Testis (tissue), 5 donors: ENCODE measurements around the gene SIAH1. TPM values are rescaled to one million over a fixed set of nuclear protein-coding genes. Genes with fewer than 3 reads are reported as not detected.

Experiments used
- DNase-seq: peaks from one replicate; pipeline ENCODE4 v3.0.0-alpha.2; 2019
- H3K27ac ChIP-seq, 2 donors: fragments of 200-600 bp; sonication (generic); one replicate each; pipeline ENCODE4 v1.5.1; 2019
- H3K27me3 ChIP-seq: fragments of 200-600 bp; sonication (generic); one replicate; pipeline ENCODE4 v1.5.1; 2019
- H3K36me3 ChIP-seq: fragments of 200-600 bp; sonication (generic); one replicate; pipeline ENCODE4 v1.5.1; 2017; ENCODE audit warnings: low read depth; ENCODE audit errors: missing control alignments
- H3K4me1 ChIP-seq: fragments of 200-600 bp; sonication (generic); one replicate; pipeline ENCODE4 v1.5.1; 2019
- H3K4me3 ChIP-seq, 2 donors: fragments of 200-600 bp; sonication (generic); one replicate each; pipeline ENCODE4 v1.5.1; 2017 to 2019
- H3K9me3 ChIP-seq: fragments of 200-600 bp; sonication (generic); one replicate; pipeline ENCODE4 v1.5.1; 2017
- POLR2A ChIP-seq: fragments of 450-650 bp; IDR thresholded peaks from one replicate; pipeline ENCODE4 v1.6.1; 2017; ENCODE audit warnings: antibody characterized with exemption, mild to moderate bottlenecking, moderate library complexity
- WGBS, 2 donors: methylation state at CpG; one replicate each; pipeline ENCODE4 v1.1.5; 2018; 5-methylcytosine and 5-hydroxymethylcytosine counted together
- intact Hi-C: fragments of 100-400 bp; cut with DNase I; formaldehyde crosslinking; loops from one replicate; pipeline ENCODE4 v1.15.1; 2023; ENCODE audit warnings: low total_unique reads
- long read RNA-seq, 2 donors: transcript quantifications; one replicate each; lab custom pipeline, GENCODE V29; 2026
- polyA plus RNA-seq: library from polyadenylated mRNA; stranded (reverse); fragments of 350-450 nt; fragmentation: Illumina TruSeq; extraction: RNeasy Lipid Tissue Mini Kit (QIAGEN cat#74804); gene quantifications from one replicate; pipeline ENCODE4 v1.2.3, GENCODE V29; 2014; ENCODE audit warnings: low read depth, low replicate concordance; ENCODE audit not compliant: insufficient read depth
- total RNA-seq, 2 donors: library from RNA; depleted of rRNA; stranded (reverse); fragments of >200 nt; gene quantifications; one replicate each; pipeline ENCODE4 v1.2.3, GENCODE V29; 2016
- TF ChIP-seq, protein P1 (sequence below), 3 experiments: fragments of 450-650 bp in 2 of 3; fragments of 200-600 bp in 1 of 3; sonication (generic) in 1 of 3; IDR thresholded peaks; one replicate each; pipeline ENCODE4 v1.5.1; 2016 to 2019; ENCODE audit warnings: antibody characterized with exemption in 3 of 3, mild to moderate bottlenecking in 2 of 3, moderate library complexity in 1 of 3

The SIAH1 gene
- total RNA-seq (10 to 100 TPM; 48.2 to 60.3 TPM), polyA plus RNA-seq (53.7 TPM)
- long read RNA-seq, donor 1, transcript SIAH1-203 (2 exons, 2,147 nt): minor isoform, 39 of 99 reads
- long read RNA-seq, donor 1, transcript SIAH1-202 (1 exons, 3,352 nt): major isoform, 59 of 99 reads
- long read RNA-seq, donor 1, partial matches to known transcripts: 0 of 99 reads
- long read RNA-seq, donor 1, other reads (novel, unspliced or antisense): 0 of 99 reads
- long read RNA-seq, donor 2, transcript SIAH1-203 (2 exons, 2,147 nt): major isoform, 26 of 49 reads
- long read RNA-seq, donor 2, transcript SIAH1-202 (1 exons, 3,352 nt): minor isoform, 22 of 49 reads
- long read RNA-seq, donor 2, partial matches to known transcripts: 0 of 49 reads
- long read RNA-seq, donor 2, other reads (novel, unspliced or antisense): 0 of 49 reads

DNA sequence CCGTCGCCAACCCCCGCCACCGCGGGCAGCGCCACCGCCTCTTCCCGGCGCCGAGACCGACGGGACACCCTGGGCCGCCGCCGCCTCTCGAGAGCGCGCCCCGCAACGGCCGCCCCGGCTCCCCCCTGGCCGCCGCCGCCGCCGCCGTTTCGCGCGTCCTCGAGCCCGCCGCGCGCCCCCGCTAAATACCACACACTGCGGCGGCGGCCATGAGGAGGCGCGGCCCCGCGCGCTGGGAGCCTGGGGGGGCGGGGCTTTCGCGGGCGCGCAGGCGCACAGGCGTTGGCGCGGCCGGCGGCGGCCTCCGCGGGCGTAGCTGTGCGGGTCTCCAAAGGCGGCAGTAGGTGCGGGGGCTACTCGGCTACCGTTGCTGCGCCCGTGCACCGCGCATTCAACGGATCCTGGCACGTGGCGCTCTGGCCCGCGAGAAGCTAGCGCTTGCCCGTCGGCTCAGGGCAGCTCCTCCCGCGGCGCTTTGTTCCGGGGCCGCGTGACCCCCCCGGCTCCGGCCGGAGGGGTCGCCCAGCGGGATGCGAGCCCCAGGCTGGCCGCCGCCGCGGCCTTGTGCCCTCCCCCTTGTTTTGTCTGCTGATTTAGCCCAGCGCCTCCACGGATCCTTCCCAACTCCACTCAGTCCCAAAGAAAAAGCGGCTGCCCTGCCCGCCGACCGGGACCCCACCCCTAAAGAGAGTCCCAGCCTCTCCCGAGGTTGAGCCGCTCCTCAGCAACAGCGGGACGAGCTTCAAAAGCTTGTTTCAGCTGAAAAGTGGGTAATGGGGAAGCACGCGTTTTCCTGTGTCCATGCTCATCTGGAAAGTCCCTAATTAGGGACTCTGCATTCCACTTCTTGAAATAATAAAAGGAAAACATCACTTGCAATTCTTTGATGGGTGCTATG lies at the start of gene SIAH1:
Gene SIAH1 (minus strand): TSS at position 161 of the 898 bp plus-strand sequence. CDS start 22,985 bp downstream, outside the sequence.
- peak; percentile 88 for DNase-seq
- no peak for TF ChIP-seq POLR2A
- TF ChIP-seq, protein P1, sequence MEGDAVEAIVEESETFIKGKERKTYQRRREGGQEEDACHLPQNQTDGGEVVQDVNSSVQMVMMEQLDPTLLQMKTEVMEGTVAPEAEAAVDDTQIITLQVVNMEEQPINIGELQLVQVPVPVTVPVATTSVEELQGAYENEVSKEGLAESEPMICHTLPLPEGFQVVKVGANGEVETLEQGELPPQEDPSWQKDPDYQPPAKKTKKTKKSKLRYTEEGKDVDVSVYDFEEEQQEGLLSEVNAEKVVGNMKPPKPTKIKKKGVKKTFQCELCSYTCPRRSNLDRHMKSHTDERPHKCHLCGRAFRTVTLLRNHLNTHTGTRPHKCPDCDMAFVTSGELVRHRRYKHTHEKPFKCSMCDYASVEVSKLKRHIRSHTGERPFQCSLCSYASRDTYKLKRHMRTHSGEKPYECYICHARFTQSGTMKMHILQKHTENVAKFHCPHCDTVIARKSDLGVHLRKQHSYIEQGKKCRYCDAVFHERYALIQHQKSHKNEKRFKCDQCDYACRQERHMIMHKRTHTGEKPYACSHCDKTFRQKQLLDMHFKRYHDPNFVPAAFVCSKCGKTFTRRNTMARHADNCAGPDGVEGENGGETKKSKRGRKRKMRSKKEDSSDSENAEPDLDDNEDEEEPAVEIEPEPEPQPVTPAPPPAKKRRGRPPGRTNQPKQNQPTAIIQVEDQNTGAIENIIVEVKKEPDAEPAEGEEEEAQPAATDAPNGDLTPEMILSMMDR (IDR thresholded peaks at IDR 0.05): no peak

GRCh38 chr16:48434653-48435317 lies 49.6 kb upstream of the SIAH1 start:
- intact Hi-C loops: no loop called here
- H3K27ac ChIP-seq: no peak overlapping the region
- no peaks in the 10 kb centered on the region for H3K9me3 ChIP-seq
- TF ChIP-seq, protein P1 (IDR thresholded peaks at IDR 0.05): no peak
- no peak for TF ChIP-seq POLR2A
- no peak for DNase-seq
- WGBS, 2 donors: 50 to 52% methylated on average over 4 of the region's 4 CpGs
- no peaks in the 10 kb centered on the region for H3K27me3 ChIP-seq
- H3K4me3 ChIP-seq: no peak overlapping the region
- no peaks in the 10 kb centered on the region for H3K36me3 ChIP-seq
- H3K4me1 ChIP-seq: peaks cover 4% of the 10 kb centered on the region

More for the DNA sequence above, at the start of gene SIAH1:
- Histone ChIP-seq H3K4me1 (peaks cover 47% of the 10 kb centered on the region), H3K9me3 (no peaks in the 10 kb centered on the region), H3K27ac (peak within 1 kb of the TSS; percentile 94 to 100), H3K27me3 (no peaks in the 10 kb centered on the region), H3K4me3 (peak within 1 kb of the TSS; percentile 90 to 99), H3K36me3 (no peaks in the 10 kb centered on the region)
- intact Hi-C loops: no loop called here
- WGBS, 2 donors: 0% methylated on average over 11 to 40 of the region's 105 CpGs

- Histone ChIP-seq H3K36me3 (no peaks in the 10 kb centered on the region), H3K4me3 (no peak overlapping the region), H3K9me3 (no peaks in the 10 kb centered on the region), H3K27me3 (no peaks in the 10 kb centered on the region), H3K27ac (no peak overlapping the region), H3K4me1 (peaks cover 4% of the 10 kb centered on the region)
- 84% methylated on average over 5 of the region's 5 CpGs for WGBS, 2 donors
- intact Hi-C loops: no loop called here
- DNase-seq: no peak
- TF ChIP-seq POLR2A: no peak
- TF ChIP-seq, protein P1 (IDR thresholded peaks at IDR 0.05): no peak
Measured at GRCh38 chr16:48433850-48434530, 48.8 kb upstream of the SIAH1 start.

- no peak overlapping the region for H3K4me3 ChIP-seq
- H3K27me3 ChIP-seq: no peaks in the 10 kb centered on the region
- WGBS, 2 donors: 87 to 91% methylated on average over 13 to 18 of the region's 18 CpGs
- H3K36me3 ChIP-seq: no peaks in the 10 kb centered on the region
- DNase-seq: no peak
- intact Hi-C loops: no loop called here
- H3K4me1 ChIP-seq: peaks cover 4% of the 10 kb centered on the region
- TF ChIP-seq, protein P1 (IDR thresholded peaks at IDR 0.05): no peak
- TF ChIP-seq POLR2A: no peak
- H3K27ac ChIP-seq: no peak overlapping the region
- H3K9me3 ChIP-seq: no peaks in the 10 kb centered on the region
Measured at GRCh38 chr16:48433116-48433849, 48.1 kb upstream of the SIAH1 start.
